Gastroesophageal sphincter (tissue), 4 donors: ENCODE data around the gene ZNF77. TPM values are rescaled to one million over a fixed set of nuclear protein-coding genes. Genes with fewer than 3 reads are reported as not detected.
A peak's percentile ranks its signal among the peaks of the same experiment; 100 is the strongest.
"Not testable (repeated sequence)": the region's sequence is repeated elsewhere in the genome, so short reads cannot be mapped to it uniquely, and the experiment has no call there.

ENCODE experiments used
- ATAC-seq: fragments of 150-250 bp; one replicate; pipeline ENCODE4 v1.9.1; 2016; ENCODE audit warnings: mild to moderate bottlenecking, moderate library complexity
- H3K27ac ChIP-seq, 4 donors: fragments of 200-600 bp; sonication (generic) in 3 of 4; 1 replicate in 3 of 4; 2 replicates in 1 of 4; pipeline ENCODE4 v1.5.1; 2016 to 2019
- H3K27me3 ChIP-seq: fragments of 200-600 bp; sonication (generic); one replicate; pipeline ENCODE4 v1.5.1; 2019
- H3K36me3 ChIP-seq, 2 donors: fragments of 200-600 bp; sonication (generic); one replicate each; pipeline ENCODE4 v1.5.1; 2019; ENCODE audit warnings: control low read depth in 1 of 2
- H3K4me1 ChIP-seq, 3 donors: fragments of 200-600 bp; sonication (generic); 1 replicate in 2 of 3; 2 replicates in 1 of 3; pipeline ENCODE4 v1.5.1; 2016 to 2019; ENCODE audit warnings: control low read depth in 2 of 3
- H3K4me3 ChIP-seq, 2 donors: fragments of 200-600 bp; sonication (generic); one replicate each; pipeline ENCODE4 v1.5.1; 2019; ENCODE audit warnings: mild to moderate bottlenecking in 1 of 2, moderate library complexity in 1 of 2
- H3K9me3 ChIP-seq, 3 donors: fragments of 200-600 bp; sonication (generic); one replicate each; pipeline ENCODE4 v1.5.1; 2017 to 2019; ENCODE audit warnings: control low read depth in 2 of 3
- EP300 ChIP-seq: sonication (generic); formaldehyde crosslinking; IDR thresholded peaks from one replicate; pipeline ENCODE4 v1.6.1; 2017; ENCODE audit warnings: antibody characterized with exemption, mild to moderate bottlenecking
- POLR2A ChIP-seq, 2 donors: fragments of 450-650 bp; IDR thresholded peaks; one replicate each; pipeline ENCODE4 v1.6.1; 2017; ENCODE audit warnings: antibody characterized with exemption in 2 of 2, mild to moderate bottlenecking in 2 of 2, moderate library complexity in 1 of 2
- POLR2AphosphoS5 ChIP-seq: sonication (generic); formaldehyde crosslinking; IDR thresholded peaks from one replicate; pipeline ENCODE4 v1.6.1; 2017; ENCODE audit warnings: antibody characterized with exemption
- WGBS, 2 donors: methylation state at CpG; one replicate each; pipeline ENCODE4 v1.1.5; 2018; ENCODE audit warnings: low coverage in 1 of 2; 5-methylcytosine and 5-hydroxymethylcytosine counted together
- total RNA-seq, 4 donors: library from RNA; depleted of rRNA; stranded (reverse); fragments of >200 nt; gene quantifications; one replicate each; pipeline ENCODE4 v1.1.0, GENCODE V29; 2016
- TF ChIP-seq, protein P1 (sequence below), 4 experiments: fragments of 200-600 bp in 2 of 4; fragments of 450-650 bp in 2 of 4; sonication (generic) in 1 of 4; IDR thresholded peaks; one replicate each; pipeline ENCODE4 v1.5.1; 2017 to 2019; ENCODE audit warnings: antibody characterized with exemption in 4 of 4, mild to moderate bottlenecking in 2 of 4, moderate library complexity in 2 of 4

Gene ZNF77
- total RNA-seq, 4 donors from 2014 or later, result 2.2 to 6.8 (median 3.4) TPM

DNA sequence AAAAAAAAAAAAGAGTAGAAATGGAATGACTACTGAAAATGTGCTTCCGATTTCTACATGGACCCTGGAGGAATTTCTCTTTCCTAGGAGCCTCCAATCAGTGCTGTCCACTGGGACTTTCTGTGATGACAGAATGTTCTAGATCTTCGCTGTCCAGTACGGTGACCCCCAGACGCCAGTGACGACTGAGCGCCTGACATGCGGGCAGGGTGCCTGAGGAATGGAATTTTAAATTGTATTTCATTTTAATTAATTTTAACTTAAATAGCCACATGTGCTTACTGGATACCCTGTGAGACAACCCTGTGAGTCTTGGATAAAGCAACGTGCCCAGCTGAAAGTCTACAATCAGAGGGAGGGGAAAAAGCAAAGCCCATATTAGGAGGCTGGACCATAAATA lies 28.5 kb upstream of the ZNF77 start:
- peak; percentile 69 for ATAC-seq
- peaks cover 4 to 98% (median 64%) of the 10 kb centered on the region in 3 donors for H3K4me1 ChIP-seq
- 24 to 48% methylated on average over 8 of the region's 8 CpGs for WGBS, 2 donors

DNA sequence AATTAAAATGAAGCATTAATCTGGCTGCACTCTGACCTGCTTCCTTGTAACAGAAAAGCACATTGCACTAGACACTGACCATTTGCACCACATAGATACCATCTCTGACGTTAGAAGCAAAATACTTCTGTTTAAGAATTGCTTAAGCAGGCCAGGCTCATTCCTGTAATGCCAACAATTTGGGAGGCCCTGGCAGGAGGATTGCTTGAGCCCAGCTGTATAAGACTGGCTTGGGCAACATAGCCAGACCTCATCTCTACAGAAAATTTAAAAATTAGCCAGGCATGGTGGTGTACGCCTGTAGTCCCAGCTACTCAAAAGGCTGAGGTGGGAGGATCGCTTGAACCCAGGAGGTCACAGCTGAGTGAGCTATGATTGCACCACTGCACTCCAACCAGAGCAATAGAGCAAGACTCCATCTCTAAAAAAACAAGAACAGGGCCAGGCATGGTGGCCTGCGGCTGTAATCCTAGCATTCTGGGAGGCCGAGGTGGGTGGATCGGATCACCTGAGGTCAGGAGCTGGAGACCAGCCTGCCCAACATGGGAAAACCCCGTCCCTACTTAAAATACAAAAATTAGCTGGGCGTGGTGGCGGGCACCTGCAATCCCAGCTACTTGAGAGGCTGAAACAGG lies 25.5 kb upstream of the ZNF77 start:
- TF ChIP-seq, protein P1, sequence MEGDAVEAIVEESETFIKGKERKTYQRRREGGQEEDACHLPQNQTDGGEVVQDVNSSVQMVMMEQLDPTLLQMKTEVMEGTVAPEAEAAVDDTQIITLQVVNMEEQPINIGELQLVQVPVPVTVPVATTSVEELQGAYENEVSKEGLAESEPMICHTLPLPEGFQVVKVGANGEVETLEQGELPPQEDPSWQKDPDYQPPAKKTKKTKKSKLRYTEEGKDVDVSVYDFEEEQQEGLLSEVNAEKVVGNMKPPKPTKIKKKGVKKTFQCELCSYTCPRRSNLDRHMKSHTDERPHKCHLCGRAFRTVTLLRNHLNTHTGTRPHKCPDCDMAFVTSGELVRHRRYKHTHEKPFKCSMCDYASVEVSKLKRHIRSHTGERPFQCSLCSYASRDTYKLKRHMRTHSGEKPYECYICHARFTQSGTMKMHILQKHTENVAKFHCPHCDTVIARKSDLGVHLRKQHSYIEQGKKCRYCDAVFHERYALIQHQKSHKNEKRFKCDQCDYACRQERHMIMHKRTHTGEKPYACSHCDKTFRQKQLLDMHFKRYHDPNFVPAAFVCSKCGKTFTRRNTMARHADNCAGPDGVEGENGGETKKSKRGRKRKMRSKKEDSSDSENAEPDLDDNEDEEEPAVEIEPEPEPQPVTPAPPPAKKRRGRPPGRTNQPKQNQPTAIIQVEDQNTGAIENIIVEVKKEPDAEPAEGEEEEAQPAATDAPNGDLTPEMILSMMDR (IDR thresholded peaks at IDR 0.05), result no peak
- peak; percentile 45 for TF ChIP-seq POLR2AphosphoS5
- H3K27me3 ChIP-seq, result no peaks in the 10 kb centered on the region
- no peak overlapping the region for H3K4me3 ChIP-seq
- 70 to 81% methylated on average over 3 to 7 of the region's 9 CpGs for WGBS, 2 donors
- H3K36me3 ChIP-seq, result no peaks in the 10 kb centered on the region
- H3K4me1 ChIP-seq, result peaks cover 0 to 73% (median 45%) of the 10 kb centered on the region in 3 donors
- peak; percentile 35 for ATAC-seq
- peak overlapping the region; percentile 82 to 88 (median 85) for H3K27ac ChIP-seq
- no peaks in the 10 kb centered on the region for H3K9me3 ChIP-seq

More for the DNA sequence above, 28.5 kb upstream of the ZNF77 start:
- H3K27me3 ChIP-seq, result no peaks in the 10 kb centered on the region
- H3K9me3 ChIP-seq, result no peaks in the 10 kb centered on the region
- H3K4me3 ChIP-seq, result no peak overlapping the region
- H3K36me3 ChIP-seq, result no peaks in the 10 kb centered on the region
- H3K27ac ChIP-seq, result peak overlapping the region; percentile 82 to 88 (median 85)
- TF ChIP-seq EP300 (peak; percentile 89), POLR2AphosphoS5 (peak; percentile 84), POLR2A (IDR thresholded peaks at IDR 0.05) (no peak)
- TF ChIP-seq, protein P1 (IDR thresholded peaks at IDR 0.05), result no peak

DNA sequence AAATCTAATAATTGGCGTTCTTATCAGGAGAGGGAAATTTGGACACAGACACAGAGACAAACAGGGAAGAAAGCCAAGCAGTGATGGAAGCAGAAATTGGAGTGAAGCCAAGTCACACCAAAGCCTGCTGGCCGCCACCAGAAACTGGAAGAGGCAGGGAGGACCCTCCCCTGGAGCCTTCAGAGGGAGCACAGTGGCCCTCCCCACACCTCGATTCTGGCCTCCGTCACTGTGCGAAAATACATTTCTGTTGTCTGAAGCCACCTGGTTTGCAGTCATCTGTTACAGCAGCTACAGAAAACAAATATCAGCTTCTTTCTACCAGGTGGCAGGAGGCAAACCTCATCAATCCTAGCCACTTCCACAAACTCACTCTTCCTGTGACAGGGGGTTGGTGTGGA lies 24.3 kb upstream of the ZNF77 start:
- WGBS, 2 donors, result 15 to 36% methylated on average over 4 to 5 of the region's 5 CpGs
- ATAC-seq, result no peak
- Histone ChIP-seq H3K27me3 (no peaks in the 10 kb centered on the region), H3K4me3 (no peak overlapping the region), H3K9me3 (no peaks in the 10 kb centered on the region), H3K4me1 (peaks cover 0 to 61% (median 34%) of the 10 kb centered on the region in 3 donors), H3K27ac (peak overlapping the region; percentile 35 to 88 (median 84)), H3K36me3 (no peaks in the 10 kb centered on the region)
- no peak for TF ChIP-seq EP300
- no peak for TF ChIP-seq POLR2A (IDR thresholded peaks at IDR 0.05)
- TF ChIP-seq, protein P1 (IDR thresholded peaks at IDR 0.05), result no peak
- no peak for TF ChIP-seq POLR2AphosphoS5

DNA sequence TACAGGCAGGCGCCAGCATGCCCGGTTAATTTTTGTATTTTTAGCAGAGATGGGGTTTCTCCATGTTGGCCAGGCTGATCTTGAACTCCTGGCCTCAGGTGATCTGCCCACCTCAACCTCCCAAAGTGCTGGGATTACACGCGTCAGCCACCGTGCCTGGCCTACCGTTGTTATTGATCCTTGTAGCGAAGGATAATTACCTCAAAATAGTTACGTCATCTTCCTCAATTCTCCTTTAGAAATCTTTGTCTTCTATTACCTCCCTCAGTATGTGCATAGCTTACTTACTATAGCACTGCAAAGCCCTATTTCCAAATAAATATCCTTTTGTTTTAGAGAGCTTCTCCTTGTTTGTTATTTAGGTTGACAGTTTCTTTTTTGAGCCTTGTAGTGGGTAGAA lies 23.2 kb upstream of the ZNF77 start:
- Histone ChIP-seq H3K9me3 (no peaks in the 10 kb centered on the region), H3K4me1 (peaks cover 0 to 50% (median 26%) of the 10 kb centered on the region in 3 donors), H3K27ac (peak overlapping the region in 1 of 4 donors; percentile 82), H3K4me3 (no peak overlapping the region), H3K36me3 (no peaks in the 10 kb centered on the region), H3K27me3 (no peaks in the 10 kb centered on the region)
- TF ChIP-seq POLR2A (IDR thresholded peaks at IDR 0.05) (no peak), POLR2AphosphoS5 (no peak), EP300 (no peak)
- TF ChIP-seq, protein P1 (IDR thresholded peaks at IDR 0.05), result no peak
- no peak for ATAC-seq
- 78 to 84% methylated on average over 8 of the region's 8 CpGs for WGBS, 2 donors

DNA sequence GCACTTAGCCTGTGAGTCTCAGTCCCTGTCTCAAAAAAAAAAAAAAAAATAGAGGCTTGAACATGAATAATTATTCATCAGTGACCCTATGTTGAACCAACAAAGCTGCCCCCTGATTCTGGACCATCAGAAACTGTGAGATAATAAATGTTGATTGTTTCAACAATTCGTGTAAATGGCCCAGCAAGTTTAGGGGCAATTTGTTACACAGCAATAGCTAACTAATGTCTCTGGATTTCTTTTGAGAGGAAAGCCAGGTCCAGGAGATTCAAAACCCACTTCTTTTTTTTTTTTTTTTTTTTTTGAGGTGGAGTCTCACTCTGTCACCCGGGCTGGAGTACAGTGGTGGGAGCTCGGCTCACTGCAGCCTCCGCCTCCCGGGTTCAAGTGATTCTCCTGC lies 20.1 kb upstream of the ZNF77 start:
- Histone ChIP-seq H3K27ac (no peak overlapping the region), H3K4me3 (no peak overlapping the region), H3K4me1 (peaks cover 0 to 31% (median 6%) of the 10 kb centered on the region in 3 donors), H3K27me3 (no peaks in the 10 kb centered on the region), H3K36me3 (no peaks in the 10 kb centered on the region), H3K9me3 (no peaks in the 10 kb centered on the region)
- no peak for ATAC-seq
- WGBS, 2 donors, result 78 to 84% methylated on average over 1 to 4 of the region's 5 CpGs
- TF ChIP-seq, protein P1 (IDR thresholded peaks at IDR 0.05), result no peak
- no peak for TF ChIP-seq POLR2AphosphoS5
- no peak for TF ChIP-seq EP300
- no peak for TF ChIP-seq POLR2A (IDR thresholded peaks at IDR 0.05)

DNA sequence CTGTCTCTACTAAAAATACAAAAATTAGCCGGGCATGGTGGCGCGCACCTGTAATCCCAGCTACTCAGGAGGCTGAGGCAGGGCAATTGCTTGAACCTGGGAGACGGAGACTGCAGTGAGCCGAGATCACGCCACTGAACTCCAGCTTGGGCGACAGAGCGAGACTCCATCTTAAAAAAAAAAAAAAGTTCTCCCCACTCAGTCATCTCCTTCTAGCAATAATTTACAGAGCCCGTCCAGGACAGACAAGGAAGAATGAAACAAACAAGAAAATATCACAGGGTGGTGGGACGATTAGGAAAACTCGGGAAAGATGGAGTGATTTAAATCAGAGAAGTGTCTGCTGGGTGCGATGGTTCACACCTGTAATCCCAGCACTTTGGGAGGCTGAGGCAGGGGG lies 18.9 kb upstream of the ZNF77 start:
- WGBS, 2 donors, result 49 to 71% methylated on average over 3 to 10 of the region's 12 CpGs
- ATAC-seq, result not testable (repeated sequence)

More for the DNA sequence above, 18.9 kb upstream of the ZNF77 start:
- peaks cover 0 to 19% (median 0%) of the 10 kb centered on the region in 3 donors for H3K4me1 ChIP-seq
- H3K27me3 ChIP-seq, H3K36me3 ChIP-seq, H3K27ac ChIP-seq, H3K4me3 ChIP-seq, H3K9me3 ChIP-seq: not testable (repeated sequence)
